ENCODE results near the gene RRP1. TPM values are rescaled to one million over a fixed set of nuclear protein-coding genes. Genes with fewer than 3 reads are reported as not detected.

The RRP1 gene
- total RNA-seq, 4 donors from 2014 or later: 19.0 to 25.2 (median 20.8) TPM

- Histone ChIP-seq H3K4me1 (peaks cover 2 to 27% (median 7%) of the 10 kb centered on the region in 3 donors), H3K27me3 (no peaks in the 10 kb centered on the region), H3K9me3 (no peaks in the 10 kb centered on the region), H3K27ac (no peak overlapping the region), H3K4me3 (no peak overlapping the region), H3K36me3 (peaks cover 0 to 62% of the 10 kb centered on the region in 2 donors)
- TF ChIP-seq CTCF (IDR thresholded peaks at IDR 0.05): no peak
- TF ChIP-seq POLR2AphosphoS5 (IDR thresholded peaks at IDR 0.05): no peak
- no peak for TF ChIP-seq EP300 (IDR thresholded peaks at IDR 0.05)
- no peak for TF ChIP-seq POLR2A (IDR thresholded peaks at IDR 0.05)
- WGBS, 2 donors (ENCODE audit: low coverage in 1 of 2): 80 to 100% methylated on average over 1 to 2 of the region's 8 CpGs
- ATAC-seq: no peak
Observed at GRCh38 chr21:43792406-43792805, 3.0 kb downstream of the RRP1 start.

- ATAC-seq: no peak
- Histone ChIP-seq H3K4me1 (peaks cover 2 to 27% (median 7%) of the 10 kb centered on the region in 3 donors), H3K27ac (no peak overlapping the region), H3K4me3 (no peak overlapping the region), H3K36me3 (peaks cover 0 to 71% of the 10 kb centered on the region in 2 donors), H3K9me3 (no peaks in the 10 kb centered on the region), H3K27me3 (no peaks in the 10 kb centered on the region)
- TF ChIP-seq POLR2AphosphoS5 (IDR thresholded peaks at IDR 0.05): no peak
- no peak for TF ChIP-seq EP300 (IDR thresholded peaks at IDR 0.05)
- 87% methylated on average over 3 of the region's 16 CpGs; no CpG with 5 or more reads in 1 of the 2 donors for WGBS, 2 donors (ENCODE audit: low coverage in 1 of 2)
Observed at GRCh38 chr21:43793243-43793642, 3.9 kb downstream of the RRP1 start.

- Histone ChIP-seq H3K27ac (no peak overlapping the region), H3K4me3 (no peak overlapping the region), H3K4me1 (peaks cover 2 to 21% (median 7%) of the 10 kb centered on the region in 3 donors), H3K9me3 (no peaks in the 10 kb centered on the region), H3K36me3 (peaks cover 0 to 81% of the 10 kb centered on the region in 2 donors), H3K27me3 (no peaks in the 10 kb centered on the region)
- WGBS, 2 donors (ENCODE audit: low coverage in 1 of 2): 67% methylated on average over 3 to 5 of the region's 12 CpGs
- no peak for ATAC-seq
- TF ChIP-seq CTCF (IDR thresholded peaks at IDR 0.05) (no peak), EP300 (IDR thresholded peaks at IDR 0.05) (no peak), POLR2AphosphoS5 (IDR thresholded peaks at IDR 0.05) (no peak), POLR2A (IDR thresholded peaks at IDR 0.05) (no peak)
Observed at GRCh38 chr21:43794311-43794710, 4.9 kb downstream of the RRP1 start.

- Histone ChIP-seq H3K27me3 (no peaks in the 10 kb centered on the region), H3K9me3 (no peaks in the 10 kb centered on the region), H3K36me3 (peaks cover 0 to 87% of the 10 kb centered on the region in 2 donors), H3K4me1 (peaks cover 2 to 17% (median 7%) of the 10 kb centered on the region in 3 donors), H3K4me3 (no peak overlapping the region), H3K27ac (no peak overlapping the region)
- no peak for ATAC-seq
- WGBS, 2 donors (ENCODE audit: low coverage in 1 of 2): 83% methylated on average over 1 of the region's 14 CpGs; no CpG with 5 or more reads in 1 of the 2 donors
- TF ChIP-seq POLR2A (IDR thresholded peaks at IDR 0.05) (no peak), EP300 (IDR thresholded peaks at IDR 0.05) (no peak), CTCF (IDR thresholded peaks at IDR 0.05) (no peak), POLR2AphosphoS5 (IDR thresholded peaks at IDR 0.05) (no peak)
Observed at GRCh38 chr21:43794857-43795256, 5.5 kb downstream of the RRP1 start.

GRCh38 chr21:43797415-43797814 is 8.0 kb downstream of the RRP1 start:
- H3K27me3 ChIP-seq: no peaks in the 10 kb centered on the region
- no peaks in the 10 kb centered on the region for H3K9me3 ChIP-seq
- no peaks in the 10 kb centered on the region for H3K4me1 ChIP-seq
- no CpG with 5 or more reads among the region's 19 CpGs for WGBS, 2 donors (ENCODE audit: low coverage in 1 of 2)
- no peak for TF ChIP-seq POLR2AphosphoS5 (IDR thresholded peaks at IDR 0.05)
- TF ChIP-seq POLR2A (IDR thresholded peaks at IDR 0.05): no peak
- TF ChIP-seq EP300 (IDR thresholded peaks at IDR 0.05): no peak
- TF ChIP-seq CTCF (IDR thresholded peaks at IDR 0.05): no peak
- no peak overlapping the region for H3K4me3 ChIP-seq
- H3K36me3 ChIP-seq: peaks cover 0 to 100% of the 10 kb centered on the region in 2 donors
- ATAC-seq: no peak
- no peak overlapping the region for H3K27ac ChIP-seq
